Astrocyte of the cerebellum (primary cell): ENCODE results near the gene NFKBIZ.

ENCODE experiments used
- DNase-seq: peaks from one replicate; pipeline ENCODE4 v3.0.0-alpha.2; 2011; ENCODE audit warnings: low read depth
- H3K4me3 ChIP-seq: 2 replicates; pipeline ENCODE4 v1.5.1; 2011; ENCODE audit warnings: mild to moderate bottlenecking, low read depth, low read length, moderate library complexity
- in situ Hi-C: cut with HindIII; loops from 2 replicates; pipeline ENCODE4 v1.10.0; 2017; ENCODE audit warnings: low sequenced_read_pairs
- TF ChIP-seq, protein P1 (sequence below): IDR thresholded peaks from 2 replicates; pipeline ENCODE4 v1.5.1; 2012; ENCODE audit warnings: low read length, low read depth, moderate library complexity, mild to moderate bottlenecking; ENCODE audit errors: missing control alignments

Gene NFKBIZ, protein sequence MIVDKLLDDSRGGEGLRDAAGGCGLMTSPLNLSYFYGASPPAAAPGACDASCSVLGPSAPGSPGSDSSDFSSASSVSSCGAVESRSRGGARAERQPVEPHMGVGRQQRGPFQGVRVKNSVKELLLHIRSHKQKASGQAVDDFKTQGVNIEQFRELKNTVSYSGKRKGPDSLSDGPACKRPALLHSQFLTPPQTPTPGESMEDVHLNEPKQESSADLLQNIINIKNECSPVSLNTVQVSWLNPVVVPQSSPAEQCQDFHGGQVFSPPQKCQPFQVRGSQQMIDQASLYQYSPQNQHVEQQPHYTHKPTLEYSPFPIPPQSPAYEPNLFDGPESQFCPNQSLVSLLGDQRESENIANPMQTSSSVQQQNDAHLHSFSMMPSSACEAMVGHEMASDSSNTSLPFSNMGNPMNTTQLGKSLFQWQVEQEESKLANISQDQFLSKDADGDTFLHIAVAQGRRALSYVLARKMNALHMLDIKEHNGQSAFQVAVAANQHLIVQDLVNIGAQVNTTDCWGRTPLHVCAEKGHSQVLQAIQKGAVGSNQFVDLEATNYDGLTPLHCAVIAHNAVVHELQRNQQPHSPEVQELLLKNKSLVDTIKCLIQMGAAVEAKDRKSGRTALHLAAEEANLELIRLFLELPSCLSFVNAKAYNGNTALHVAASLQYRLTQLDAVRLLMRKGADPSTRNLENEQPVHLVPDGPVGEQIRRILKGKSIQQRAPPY

DNA sequence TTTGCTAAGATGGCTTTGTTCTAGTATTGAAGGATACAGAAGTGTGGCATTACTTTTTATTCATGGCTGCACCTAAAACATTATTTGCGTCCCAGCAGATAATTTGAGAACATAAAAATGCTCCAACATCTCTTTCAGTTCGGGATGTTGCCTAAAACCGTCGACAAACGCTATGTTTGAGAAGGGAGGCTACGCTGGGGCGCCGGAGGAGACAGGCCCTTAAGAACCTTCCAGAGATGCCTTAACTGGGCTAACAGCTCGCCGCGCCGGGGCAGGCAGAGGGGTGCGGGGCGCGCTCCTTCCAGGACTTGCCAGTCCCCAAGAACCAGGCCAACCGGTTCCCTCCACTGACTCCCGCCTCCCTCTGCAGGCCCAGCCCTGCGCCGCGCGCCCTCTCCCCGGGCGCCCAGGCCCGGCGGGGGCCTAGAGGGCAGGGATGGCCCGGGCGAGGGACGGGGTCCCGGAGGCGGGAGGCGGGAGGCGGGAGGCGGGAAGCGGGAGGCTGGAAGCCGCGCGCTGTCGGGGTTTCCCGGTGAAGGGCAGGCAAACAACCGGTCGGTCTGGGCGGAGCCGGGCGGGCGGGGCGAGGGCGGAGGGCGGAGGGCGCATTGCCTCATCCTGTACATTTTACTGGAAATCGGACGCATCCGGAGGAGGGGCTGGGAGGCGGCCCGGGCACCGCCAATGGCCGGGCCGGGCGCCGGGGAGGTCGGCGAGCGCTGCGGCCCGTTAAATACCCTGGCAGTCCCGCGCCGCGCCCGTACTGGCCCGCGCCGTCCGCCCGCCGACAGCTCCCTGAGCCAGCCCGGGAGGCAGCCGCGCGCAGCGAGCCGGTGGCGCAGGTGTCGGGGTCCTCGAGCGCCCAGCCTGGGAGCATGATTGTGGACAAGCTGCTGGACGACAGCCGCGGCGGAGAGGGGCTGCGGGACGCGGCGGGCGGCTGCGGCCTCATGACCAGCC is at the start of gene NFKBIZ:
TSS of gene NFKBIZ (plus strand) at position 761 of the 960 bp plus-strand sequence. CDS start at position 876, 115 bp downstream.
- TF ChIP-seq, protein P1, sequence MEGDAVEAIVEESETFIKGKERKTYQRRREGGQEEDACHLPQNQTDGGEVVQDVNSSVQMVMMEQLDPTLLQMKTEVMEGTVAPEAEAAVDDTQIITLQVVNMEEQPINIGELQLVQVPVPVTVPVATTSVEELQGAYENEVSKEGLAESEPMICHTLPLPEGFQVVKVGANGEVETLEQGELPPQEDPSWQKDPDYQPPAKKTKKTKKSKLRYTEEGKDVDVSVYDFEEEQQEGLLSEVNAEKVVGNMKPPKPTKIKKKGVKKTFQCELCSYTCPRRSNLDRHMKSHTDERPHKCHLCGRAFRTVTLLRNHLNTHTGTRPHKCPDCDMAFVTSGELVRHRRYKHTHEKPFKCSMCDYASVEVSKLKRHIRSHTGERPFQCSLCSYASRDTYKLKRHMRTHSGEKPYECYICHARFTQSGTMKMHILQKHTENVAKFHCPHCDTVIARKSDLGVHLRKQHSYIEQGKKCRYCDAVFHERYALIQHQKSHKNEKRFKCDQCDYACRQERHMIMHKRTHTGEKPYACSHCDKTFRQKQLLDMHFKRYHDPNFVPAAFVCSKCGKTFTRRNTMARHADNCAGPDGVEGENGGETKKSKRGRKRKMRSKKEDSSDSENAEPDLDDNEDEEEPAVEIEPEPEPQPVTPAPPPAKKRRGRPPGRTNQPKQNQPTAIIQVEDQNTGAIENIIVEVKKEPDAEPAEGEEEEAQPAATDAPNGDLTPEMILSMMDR = no peak
- in situ Hi-C loops = no loop called here
- peak; percentile 78 for DNase-seq
- peak within 1 kb of the TSS; percentile 96 for H3K4me3 ChIP-seq

DNA sequence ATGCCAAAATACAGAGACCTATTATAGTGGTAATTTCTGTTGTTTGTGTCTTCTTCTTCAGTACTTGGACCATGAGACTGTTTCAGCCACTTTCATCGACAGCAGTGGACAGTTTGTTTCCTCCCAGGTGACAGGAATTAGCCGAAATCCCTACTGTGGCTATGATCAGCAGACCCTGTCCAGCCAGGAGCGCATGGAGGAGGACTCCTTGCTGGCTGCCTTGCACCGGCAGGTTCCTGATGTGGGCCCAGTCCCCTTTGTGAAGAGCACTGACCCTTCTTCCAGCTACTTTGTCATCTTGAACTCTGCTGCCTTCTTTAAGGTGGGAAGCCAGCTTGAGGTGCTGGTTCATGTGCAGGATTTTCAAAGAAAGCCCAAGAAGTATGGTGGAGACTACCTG is 48.1 kb upstream of the NFKBIZ start:
- TF ChIP-seq, protein P1 = no peak
- in situ Hi-C loops = loop anchor here (10.0 kb wide), 1 partner anchor 734 kb away; no protein-coding TSS in a partner anchor
- no peak overlapping the region for H3K4me3 ChIP-seq
- DNase-seq = no peak

DNA sequence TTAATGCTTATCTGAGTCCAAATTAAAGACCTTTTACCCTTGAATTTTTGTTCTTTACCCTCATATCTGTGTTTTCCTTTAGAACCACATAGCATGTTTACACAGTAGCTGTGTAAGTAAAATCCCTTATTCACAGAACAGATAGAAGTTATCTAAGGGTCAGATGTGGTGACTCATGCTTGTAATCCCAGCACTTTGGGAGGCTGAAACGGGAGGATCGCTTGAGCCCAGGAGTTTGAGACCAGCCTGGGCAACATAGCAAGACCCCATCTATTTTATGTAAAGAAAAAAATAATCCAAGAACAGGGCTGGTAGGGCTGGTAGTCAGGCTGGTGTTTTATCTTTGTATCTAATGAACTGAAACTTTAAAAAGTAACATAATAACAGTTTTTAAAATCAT is 47.1 kb upstream of the NFKBIZ start:
- no peak overlapping the region for H3K4me3 ChIP-seq
- TF ChIP-seq, protein P1 = no peak
- no peak for DNase-seq
- in situ Hi-C loops = loop anchor here (10.0 kb wide), 1 partner anchor 733 kb away; no protein-coding TSS in a partner anchor

DNA sequence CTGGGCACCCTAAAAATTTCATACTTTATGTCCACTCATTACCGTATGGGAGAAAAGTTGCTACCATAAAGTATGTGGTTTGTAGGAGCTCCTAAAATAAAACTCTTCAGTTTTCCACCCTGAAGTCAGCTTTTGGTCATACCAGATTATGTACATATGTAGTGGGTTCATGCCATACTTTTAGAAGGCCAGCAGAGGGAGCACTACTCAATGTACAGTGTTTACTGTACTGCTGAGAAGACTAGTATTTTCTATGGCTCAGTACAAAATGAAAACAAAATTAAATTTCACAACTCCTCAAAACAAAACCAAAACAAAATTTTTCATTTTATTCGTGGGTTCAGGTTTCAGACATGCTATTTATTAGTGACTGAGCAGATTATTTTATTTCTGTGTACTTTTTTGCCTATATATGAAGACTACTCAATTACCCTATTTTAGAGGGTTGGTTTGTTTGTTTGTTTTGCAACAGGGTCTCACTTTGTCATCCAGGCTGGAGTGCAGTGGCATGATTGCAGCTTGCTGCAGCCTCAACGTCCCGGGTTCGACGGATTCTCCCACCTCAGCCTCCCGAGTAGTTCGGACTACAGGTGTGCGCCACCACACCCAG is 46.0 kb upstream of the NFKBIZ start:
- TF ChIP-seq, protein P1 = peak; percentile 84
- no peak overlapping the region for H3K4me3 ChIP-seq
- in situ Hi-C loops = loop anchor here (10.0 kb wide), 1 partner anchor 732 kb away; no protein-coding TSS in a partner anchor
- peak; percentile 67 for DNase-seq

DNA sequence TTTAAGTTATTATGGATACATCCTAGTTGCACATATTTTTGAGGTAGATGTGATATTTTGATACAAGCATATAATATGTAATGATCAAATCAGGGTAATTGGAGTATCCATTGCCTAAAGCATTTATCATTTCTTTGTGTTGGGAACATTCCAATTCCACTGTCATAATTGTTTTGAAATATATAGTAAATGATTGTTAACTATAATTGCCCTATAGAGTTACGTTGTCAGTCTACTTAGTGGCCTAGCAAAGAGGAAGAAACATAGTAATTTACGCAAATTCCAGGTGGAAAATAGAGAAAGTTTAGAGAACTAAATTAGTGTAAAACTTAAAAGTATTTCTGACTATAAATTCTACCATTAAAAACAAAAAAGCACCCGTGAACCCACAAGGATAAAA is 45.4 kb upstream of the NFKBIZ start:
- no peak overlapping the region for H3K4me3 ChIP-seq
- TF ChIP-seq, protein P1 = no peak
- no peak for DNase-seq
- in situ Hi-C loops = loop anchor here (10.0 kb wide), 1 partner anchor 731 kb away; no protein-coding TSS in a partner anchor
